Measurements from ENCODE around the gene HHIP. TPM values are rescaled to one million over a fixed set of nuclear protein-coding genes. Genes with fewer than 3 reads are reported as not detected.

Gene HHIP
- total and polyA plus RNA-seq, 2 of the 13 experiments (the other 11 are each of a cell fraction or from before 2014, with no cell fraction given) = not detected

GRCh38 chr4:144634978-144635747 is 10.8 kb upstream of the HHIP start:
- no peaks in the 10 kb centered on the region for H3K79me2 ChIP-seq (ENCODE audit: insufficient read depth, low read length)
- H4K20me1 ChIP-seq (ENCODE audit: insufficient read depth, low read length) = no peaks in the 10 kb centered on the region
- intact Hi-C loops (cut with micrococcal nuclease; ENCODE audit: unreplicated experiment) = no loop called here
- no peaks in the 10 kb centered on the region for H3K4me1 ChIP-seq (ENCODE audit: insufficient read depth, low read length)
- no TSS peak for BruUV-seq (replicated peaks)
- no peak overlapping the region for H3K27ac ChIP-seq (ENCODE audit: extremely low read length, insufficient read depth, low read length)
- H3K9me3 ChIP-seq (ENCODE audit: low read length) = no peaks in the 10 kb centered on the region
- WGBS (ENCODE audit: low lambda C conversion rate) = 8% methylated on average over 6 of the region's 6 CpGs
- no peak for TF ChIP-seq ZNF710 (CRISPR knock-in tag; IDR thresholded peaks at IDR 0.05; ENCODE audit: borderline replicate concordance)
- no peak for TF ChIP-seq ZNF883 (CRISPR knock-in tag; IDR thresholded peaks at IDR 0.05; ENCODE audit: not compliant biosample characterization)
- no peak for TF ChIP-seq MBD4 (IDR thresholded peaks at IDR 0.05; ENCODE audit: borderline replicate concordance, low read length)
- no peak for TF ChIP-seq ZNF318 (CRISPR knock-in tag; IDR thresholded peaks at IDR 0.05)
- no peak for TF ChIP-seq LRRFIP1 (CRISPR knock-in tag; conservative IDR thresholded peaks at IDR 0.05)
- TF ChIP-seq ZNF331 (CRISPR knock-in tag; IDR thresholded peaks at IDR 0.05) = no peak
- TF ChIP-seq ARID3A (IDR thresholded peaks at IDR 0.05; ENCODE audit: low read depth, low read length) = no peak
- no peak overlapping the region for H3K4me2 ChIP-seq (ENCODE audit: low read depth, low read length)
- no peaks in the 10 kb centered on the region for H3K36me3 ChIP-seq (replicated peaks in 1 of 2; ENCODE audit: control insufficient read depth in 1 of 2, insufficient read depth in 2 of 2, low read length in 2 of 2)
- H3K4me3 ChIP-seq (replicated peaks in 1 of 3; ENCODE audit: insufficient read depth in 1 of 3, low read depth in 2 of 3, low read length in 3 of 3) = no peak overlapping the region
- FAIRE-seq = no peak
- in situ Hi-C loops (cut with HindIII; ENCODE audit: extremely low pct_ligation_motif_present, low pct_unique_long_range_greater_than_20kb) = no loop called here
- ChIA-PET CTCF (ENCODE audit: low intra/inter-chr PET ratio, low total read pairs) (no interaction called here), POLR2A (no interaction called here)
- no peak overlapping the region for H2AFZ ChIP-seq (ENCODE audit: low read length)
- no peak for ATAC-seq
- H3K9ac ChIP-seq (ENCODE audit: insufficient read depth, low read depth, low read length) = no peak overlapping the region
- DNase-seq (ENCODE audit: low spot score) = no peak
- no peaks in the 10 kb centered on the region for H3K27me3 ChIP-seq (ENCODE audit: control insufficient read depth in 1 of 2, insufficient read depth in 2 of 2, low read length in 2 of 2)

All from HepG2 (cell line).